GM23338 (cell line): ENCODE data around the gene COL26A1. TPM values are rescaled to one million over a fixed set of nuclear protein-coding genes. Genes with fewer than 3 reads are reported as not detected.

Source experiments
- ATAC-seq: fragments of 200-7000 bp; cut with Tn5 transposase; 3 replicates; pipeline ENCODE4 v1.9.1; 2020
- DNase-seq: peaks from one replicate; pipeline ENCODE4 v3.0.0-alpha.2; 2015; ENCODE audit warnings: low spot score
- H2AFZ ChIP-seq: fragments of 200-600 bp; sonication (generic); 2 replicates; pipeline ENCODE4 v1.8.0; 2016; ENCODE audit warnings: antibody characterized with exemption, mild to moderate bottlenecking, moderate library complexity
- H3F3A ChIP-seq: fragments of 200-600 bp; sonication (generic); replicated peaks from 2 replicates; pipeline ENCODE4 v1.8.0; 2017; ENCODE audit warnings: antibody characterized with exemption, mixed run types, low read depth
- H3K27ac ChIP-seq: fragments of 200-600 bp; sonication (generic); 2 replicates; pipeline ENCODE4 v1.6.1; 2016; ENCODE audit warnings: low read depth
- H3K27me3 ChIP-seq: fragments of 200-600 bp; sonication (generic); 2 replicates; pipeline ENCODE4 v1.8.0; 2016; ENCODE audit warnings: mild to moderate bottlenecking, mixed run types, moderate library complexity; ENCODE audit not compliant: insufficient read depth
- H3K36me3 ChIP-seq: fragments of 200-600 bp; sonication (generic); 2 replicates; pipeline ENCODE4 v1.8.0; 2016; ENCODE audit warnings: mild to moderate bottlenecking; ENCODE audit not compliant: insufficient read depth
- H3K4me1 ChIP-seq: fragments of 200-600 bp; sonication (generic); 2 replicates; pipeline ENCODE4 v1.8.0; 2016; ENCODE audit warnings: mild to moderate bottlenecking, moderate library complexity; ENCODE audit not compliant: insufficient read depth
- H3K4me2 ChIP-seq: fragments of 200-600 bp; sonication (generic); 2 replicates; pipeline ENCODE4 v1.7.1; 2017; ENCODE audit warnings: mixed run types
- H3K4me3 ChIP-seq: fragments of 200-600 bp; sonication (generic); 2 replicates; pipeline ENCODE4 v1.6.1; 2016; ENCODE audit warnings: mixed run types
- H3K79me2 ChIP-seq: fragments of 200-600 bp; sonication (generic); replicated peaks from 2 replicates; pipeline ENCODE4 v1.8.0; 2017; ENCODE audit warnings: mild to moderate bottlenecking; ENCODE audit not compliant: insufficient read depth
- H3K9me2 ChIP-seq: fragments of 200-600 bp; sonication (generic); 2 replicates; pipeline ENCODE4 v1.8.0; 2017; ENCODE audit not compliant: insufficient read depth
- H4K20me1 ChIP-seq: fragments of 200-600 bp; sonication (generic); replicated peaks from 2 replicates; pipeline ENCODE4 v1.8.0; 2017; ENCODE audit warnings: mild to moderate bottlenecking; ENCODE audit not compliant: insufficient read depth
- H3K27ac Mint-ChIP-seq: 2 replicates; pipeline ENCODE4 v1.8.0; 2020; ENCODE audit warnings: inconsistent platforms, mild to moderate bottlenecking, moderate library complexity, mixed read lengths
- H3K27me3 Mint-ChIP-seq: 3 replicates; pipeline ENCODE4 v1.8.0; 2022; ENCODE audit warnings: low read depth, mild to moderate bottlenecking, moderate library complexity, mixed read lengths, inconsistent platforms; ENCODE audit not compliant: insufficient read depth, poor library complexity
- H3K36me3 Mint-ChIP-seq: 3 replicates; pipeline ENCODE4 v1.8.0; 2021; ENCODE audit warnings: low read depth, mild to moderate bottlenecking, inconsistent platforms, moderate library complexity, mixed read lengths
- H3K4me1 Mint-ChIP-seq: 3 replicates; pipeline ENCODE4 v1.8.0; 2020; ENCODE audit warnings: mild to moderate bottlenecking, inconsistent platforms, mixed read lengths
- H3K4me3 Mint-ChIP-seq: 3 replicates; pipeline ENCODE4 v1.8.0; 2021; ENCODE audit warnings: moderate library complexity, mild to moderate bottlenecking, inconsistent platforms, mixed read lengths
- H3K9me3 Mint-ChIP-seq: 3 replicates; pipeline ENCODE4 v1.8.0; 2020; ENCODE audit warnings: moderate library complexity, mild to moderate bottlenecking, inconsistent platforms, mixed read lengths
- ETS1 ChIP-seq: IDR thresholded peaks from 2 replicates; pipeline ENCODE4 v1.6.1; 2016; ENCODE audit warnings: antibody characterized with exemption
- EZH2 ChIP-seq: fragments of 200-600 bp; sonication (generic); IDR thresholded peaks from one replicate; pipeline ENCODE4 v1.8.0; 2017; ENCODE audit warnings: antibody characterized with exemption, mild to moderate bottlenecking, low read depth; ENCODE audit not compliant: unreplicated experiment
- NANOG ChIP-seq: IDR thresholded peaks from 2 replicates; pipeline ENCODE4 v1.6.1; 2016; ENCODE audit warnings: antibody characterized with exemption, borderline replicate concordance
- POLR2AphosphoS5 ChIP-seq: IDR thresholded peaks from 2 replicates; pipeline ENCODE4 v1.6.1; 2016; ENCODE audit warnings: antibody characterized with exemption, low read depth
- ZNF114 ChIP-seq: fragments of 250-450 bp; sonication (Bioruptor Pico); IDR thresholded peaks from 2 replicates; pipeline ENCODE4 v1.5.0; 2020; ENCODE audit warnings: mild to moderate bottlenecking, moderate library complexity
- ZNF331 ChIP-seq: fragments of 250-450 bp; sonication (Bioruptor Pico); IDR thresholded peaks from 2 replicates; pipeline ENCODE4 v1.5.0; 2020; ENCODE audit warnings: low read depth, mild to moderate bottlenecking, moderate library complexity
- ZNF462 ChIP-seq: fragments of 250-450 bp; sonication (Bioruptor Pico); IDR thresholded peaks from 2 replicates; pipeline ENCODE4 v1.5.0; 2020; ENCODE audit warnings: mild to moderate bottlenecking, moderate library complexity
- polyA plus RNA-seq: library from polyadenylated mRNA; unstranded; fragments of >200 nt; fragmentation: Nextera tagmentation; extraction: Ambion mirVana; gene quantifications from 2 replicates; pipeline ENCODE4 v1.2.1, GENCODE V29; 2016
- total RNA-seq: library from RNA; depleted of rRNA; stranded (reverse); fragments of >200 nt; shearing (Covaris generic); gene quantifications from 2 replicates; pipeline ENCODE4 v1.2.3, GENCODE V29; 2014

Gene COL26A1
- total and polyA plus RNA-seq, 2 experiments from 2014 or later, result 17.8 to 55.0 TPM

GRCh38 chr7:101402835-101403234, 40.2 kb downstream of the COL26A1 start:
- no peaks in the 10 kb centered on the region for H3K36me3 ChIP-seq
- no peak for DNase-seq
- H3F3A ChIP-seq, result peaks cover 19% of the 10 kb centered on the region
- no peak overlapping the region for H2AFZ ChIP-seq
- H3K4me3 Mint-ChIP-seq, result no peak overlapping the region; the same call in 2 of the 3 replicates
- TF ChIP-seq ZNF114 (CRISPR knock-in tag), result no peak
- TF ChIP-seq POLR2AphosphoS5, result no peak
- no peak for TF ChIP-seq ETS1
- no peak for TF ChIP-seq ZNF331 (CRISPR knock-in tag)
- no peak for TF ChIP-seq NANOG
- TF ChIP-seq ZNF462, result no peak
- TF ChIP-seq EZH2, result no peak
- peaks cover 38% of the 10 kb centered on the region for H3K36me3 Mint-ChIP-seq
- H3K9me3 Mint-ChIP-seq, result peaks cover 11% of the 10 kb centered on the region; the same call in 2 of the 3 replicates
- peaks cover 44% of the 10 kb centered on the region for H3K4me1 Mint-ChIP-seq
- ATAC-seq, result no peak
- H3K27ac Mint-ChIP-seq, result no peak overlapping the region; the same call in 1 of the 2 replicates
- peak overlapping the region; percentile 60; the same call in 1 of the 2 replicates for H3K4me2 ChIP-seq
- no peaks in the 10 kb centered on the region for H4K20me1 ChIP-seq
- no peaks in the 10 kb centered on the region for H3K27me3 ChIP-seq
- no peaks in the 10 kb centered on the region for H3K9me2 ChIP-seq
- H3K27me3 Mint-ChIP-seq, result peaks cover 27% of the 10 kb centered on the region
- H3K4me3 ChIP-seq, result no peak overlapping the region
- peak overlapping the region; percentile 89 for H3K27ac ChIP-seq
- peaks cover 23% of the 10 kb centered on the region for H3K79me2 ChIP-seq
- peaks cover 25% of the 10 kb centered on the region for H3K4me1 ChIP-seq
